NT2/D1 (cell line): ENCODE results near the gene KRT81.

Experiments used
- YY1 ChIP-seq: IDR thresholded peaks from 2 replicates; pipeline ENCODE4 v1.6.1; 2011; ENCODE audit not compliant: insufficient read length, insufficient read depth
- ZNF274 ChIP-seq: IDR thresholded peaks from 2 replicates; pipeline ENCODE4 v1.6.1; 2011; ENCODE audit warnings: mild to moderate bottlenecking, low read depth, low read length

GRCh38 chr12:52331833-52332232 lies 40.5 kb upstream of the KRT81 start:
- TF ChIP-seq ZNF274: no peak
- TF ChIP-seq YY1: no peak
